ENCODE results near the gene STMN1.

DNA sequence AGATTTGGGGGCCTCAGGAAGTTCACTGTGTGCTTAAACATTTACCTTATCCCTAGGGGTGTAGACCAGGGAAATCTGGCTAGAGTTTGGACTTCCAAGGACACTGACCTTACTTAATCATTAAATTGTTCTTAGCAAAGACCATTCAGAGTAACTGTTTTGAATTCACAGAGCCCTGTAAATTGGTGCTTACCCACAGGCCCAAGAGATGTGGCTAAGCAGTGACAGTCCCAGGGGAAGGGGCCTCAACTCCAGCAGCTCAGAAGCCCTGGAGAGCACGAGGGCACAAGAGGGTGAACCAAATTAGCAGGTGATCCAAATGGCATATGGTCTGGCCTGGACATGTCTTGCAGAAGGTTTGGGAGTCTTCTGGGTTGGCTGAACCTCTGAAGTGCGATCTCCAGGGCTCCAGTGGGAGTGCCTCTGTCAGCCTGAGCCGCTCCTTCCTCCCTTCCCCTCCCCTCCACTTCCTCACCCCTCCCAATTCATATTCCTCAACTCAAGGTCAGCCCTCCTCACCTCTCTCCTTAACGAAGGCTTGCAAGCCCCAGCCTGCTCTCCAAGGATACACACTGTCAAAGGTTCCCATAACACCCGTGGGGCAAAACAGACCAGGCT, 35.0 kb downstream of the STMN1 start:
- TF ChIP-seq, protein P1, sequence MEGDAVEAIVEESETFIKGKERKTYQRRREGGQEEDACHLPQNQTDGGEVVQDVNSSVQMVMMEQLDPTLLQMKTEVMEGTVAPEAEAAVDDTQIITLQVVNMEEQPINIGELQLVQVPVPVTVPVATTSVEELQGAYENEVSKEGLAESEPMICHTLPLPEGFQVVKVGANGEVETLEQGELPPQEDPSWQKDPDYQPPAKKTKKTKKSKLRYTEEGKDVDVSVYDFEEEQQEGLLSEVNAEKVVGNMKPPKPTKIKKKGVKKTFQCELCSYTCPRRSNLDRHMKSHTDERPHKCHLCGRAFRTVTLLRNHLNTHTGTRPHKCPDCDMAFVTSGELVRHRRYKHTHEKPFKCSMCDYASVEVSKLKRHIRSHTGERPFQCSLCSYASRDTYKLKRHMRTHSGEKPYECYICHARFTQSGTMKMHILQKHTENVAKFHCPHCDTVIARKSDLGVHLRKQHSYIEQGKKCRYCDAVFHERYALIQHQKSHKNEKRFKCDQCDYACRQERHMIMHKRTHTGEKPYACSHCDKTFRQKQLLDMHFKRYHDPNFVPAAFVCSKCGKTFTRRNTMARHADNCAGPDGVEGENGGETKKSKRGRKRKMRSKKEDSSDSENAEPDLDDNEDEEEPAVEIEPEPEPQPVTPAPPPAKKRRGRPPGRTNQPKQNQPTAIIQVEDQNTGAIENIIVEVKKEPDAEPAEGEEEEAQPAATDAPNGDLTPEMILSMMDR (IDR thresholded peaks at IDR 0.05), result no peak
- TF ChIP-seq, protein P2, sequence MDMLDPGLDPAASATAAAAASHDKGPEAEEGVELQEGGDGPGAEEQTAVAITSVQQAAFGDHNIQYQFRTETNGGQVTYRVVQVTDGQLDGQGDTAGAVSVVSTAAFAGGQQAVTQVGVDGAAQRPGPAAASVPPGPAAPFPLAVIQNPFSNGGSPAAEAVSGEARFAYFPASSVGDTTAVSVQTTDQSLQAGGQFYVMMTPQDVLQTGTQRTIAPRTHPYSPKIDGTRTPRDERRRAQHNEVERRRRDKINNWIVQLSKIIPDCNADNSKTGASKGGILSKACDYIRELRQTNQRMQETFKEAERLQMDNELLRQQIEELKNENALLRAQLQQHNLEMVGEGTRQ (CRISPR knock-in tag; IDR thresholded peaks at IDR 0.05), result no peak
- TF ChIP-seq, protein P3, sequence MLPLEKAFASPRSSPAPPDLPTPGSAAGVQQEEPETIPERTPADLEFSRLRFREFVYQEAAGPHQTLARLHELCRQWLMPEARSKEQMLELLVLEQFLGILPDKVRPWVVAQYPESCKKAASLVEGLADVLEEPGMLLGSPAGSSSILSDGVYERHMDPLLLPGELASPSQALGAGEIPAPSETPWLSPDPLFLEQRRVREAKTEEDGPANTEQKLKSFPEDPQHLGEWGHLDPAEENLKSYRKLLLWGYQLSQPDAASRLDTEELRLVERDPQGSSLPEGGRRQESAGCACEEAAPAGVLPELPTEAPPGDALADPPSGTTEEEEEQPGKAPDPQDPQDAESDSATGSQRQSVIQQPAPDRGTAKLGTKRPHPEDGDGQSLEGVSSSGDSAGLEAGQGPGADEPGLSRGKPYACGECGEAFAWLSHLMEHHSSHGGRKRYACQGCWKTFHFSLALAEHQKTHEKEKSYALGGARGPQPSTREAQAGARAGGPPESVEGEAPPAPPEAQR (CRISPR knock-in tag; IDR thresholded peaks at IDR 0.05), result no peak
- no peak for TF ChIP-seq ZNF121 (CRISPR knock-in tag; IDR thresholded peaks at IDR 0.05)
- TF ChIP-seq CREB1 (CRISPR knock-in tag; IDR thresholded peaks at IDR 0.05), result no peak
- no peak for TF ChIP-seq SP1 (CRISPR knock-in tag; conservative IDR thresholded peaks at IDR 0.05)
- no peak for TF ChIP-seq MAX (CRISPR knock-in tag; IDR thresholded peaks at IDR 0.05)
- TF ChIP-seq NR3C1 (CRISPR knock-in tag; conservative IDR thresholded peaks at IDR 0.05; ENCODE audit: low read depth), result no peak
- TF ChIP-seq, protein P4, sequence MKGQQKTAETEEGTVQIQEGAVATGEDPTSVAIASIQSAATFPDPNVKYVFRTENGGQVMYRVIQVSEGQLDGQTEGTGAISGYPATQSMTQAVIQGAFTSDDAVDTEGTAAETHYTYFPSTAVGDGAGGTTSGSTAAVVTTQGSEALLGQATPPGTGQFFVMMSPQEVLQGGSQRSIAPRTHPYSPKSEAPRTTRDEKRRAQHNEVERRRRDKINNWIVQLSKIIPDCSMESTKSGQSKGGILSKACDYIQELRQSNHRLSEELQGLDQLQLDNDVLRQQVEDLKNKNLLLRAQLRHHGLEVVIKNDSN (CRISPR knock-in tag; IDR thresholded peaks at IDR 0.05), result no peak
- no peak for TF ChIP-seq ATF3 (CRISPR knock-in tag; conservative IDR thresholded peaks at IDR 0.05)
